ENCODE results near the gene NEURL1.

Gene NEURL1

DNA sequence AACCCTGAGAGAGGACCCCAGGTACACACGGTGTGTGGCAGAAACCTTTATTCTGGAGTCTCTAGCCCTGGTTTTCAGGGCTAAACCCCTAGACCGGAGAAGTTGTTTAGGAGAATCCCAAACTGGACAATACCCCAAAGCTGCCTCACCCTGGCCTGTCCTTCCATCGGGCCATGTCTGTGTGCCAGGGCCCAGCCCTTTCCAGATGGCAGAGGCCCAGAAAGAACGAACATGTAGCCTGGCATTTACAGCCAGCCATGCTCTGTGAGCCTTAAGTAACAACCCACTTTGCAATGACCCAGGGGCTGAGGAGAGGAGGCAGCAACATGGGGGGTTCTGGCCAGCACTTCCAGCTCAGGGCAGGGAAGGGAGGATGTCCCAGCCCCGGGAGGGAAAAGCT lies 142.1 kb downstream of the NEURL1 start:
- TF ChIP-seq EZH2phosphoT487 (IDR thresholded peaks at IDR 0.05; ENCODE audit: borderline replicate concordance): no peak
- TF ChIP-seq, protein P1, sequence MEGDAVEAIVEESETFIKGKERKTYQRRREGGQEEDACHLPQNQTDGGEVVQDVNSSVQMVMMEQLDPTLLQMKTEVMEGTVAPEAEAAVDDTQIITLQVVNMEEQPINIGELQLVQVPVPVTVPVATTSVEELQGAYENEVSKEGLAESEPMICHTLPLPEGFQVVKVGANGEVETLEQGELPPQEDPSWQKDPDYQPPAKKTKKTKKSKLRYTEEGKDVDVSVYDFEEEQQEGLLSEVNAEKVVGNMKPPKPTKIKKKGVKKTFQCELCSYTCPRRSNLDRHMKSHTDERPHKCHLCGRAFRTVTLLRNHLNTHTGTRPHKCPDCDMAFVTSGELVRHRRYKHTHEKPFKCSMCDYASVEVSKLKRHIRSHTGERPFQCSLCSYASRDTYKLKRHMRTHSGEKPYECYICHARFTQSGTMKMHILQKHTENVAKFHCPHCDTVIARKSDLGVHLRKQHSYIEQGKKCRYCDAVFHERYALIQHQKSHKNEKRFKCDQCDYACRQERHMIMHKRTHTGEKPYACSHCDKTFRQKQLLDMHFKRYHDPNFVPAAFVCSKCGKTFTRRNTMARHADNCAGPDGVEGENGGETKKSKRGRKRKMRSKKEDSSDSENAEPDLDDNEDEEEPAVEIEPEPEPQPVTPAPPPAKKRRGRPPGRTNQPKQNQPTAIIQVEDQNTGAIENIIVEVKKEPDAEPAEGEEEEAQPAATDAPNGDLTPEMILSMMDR (conservative IDR thresholded peaks at IDR 0.05; ENCODE audit: low read length): no peak
- H3K4me2 ChIP-seq (ENCODE audit: low read depth, low read length, poor library complexity, severe bottlenecking): no peak overlapping the region
- no peak overlapping the region for H3K9ac ChIP-seq (ENCODE audit: low read depth, low read length, poor library complexity, severe bottlenecking)
- no peak overlapping the region for H2AFZ ChIP-seq (ENCODE audit: low read length)
- no peaks in the 10 kb centered on the region for H3K9me3 ChIP-seq (ENCODE audit: insufficient read depth, low read depth, low read length)
- H3K9me2 ChIP-seq (replicated peaks; ENCODE audit: low read depth, low read length): no peaks in the 10 kb centered on the region
- H3K4me3 ChIP-seq (ENCODE audit: low read length, poor library complexity, severe bottlenecking): no peak overlapping the region
- H3K36me3 ChIP-seq (ENCODE audit: insufficient read depth, low read length): no peaks in the 10 kb centered on the region
- no peaks in the 10 kb centered on the region for H3F3A ChIP-seq (ENCODE audit: low read depth)
- no peaks in the 10 kb centered on the region for H3K4me1 ChIP-seq (ENCODE audit: insufficient read depth, low read length, poor library complexity, severe bottlenecking)
- H3K79me2 ChIP-seq (ENCODE audit: insufficient read depth, low read length): no peaks in the 10 kb centered on the region
- H3K27me3 ChIP-seq (ENCODE audit: insufficient read depth, low read length, poor library complexity, severe bottlenecking): no peaks in the 10 kb centered on the region
- no peaks in the 10 kb centered on the region for H4K20me1 ChIP-seq (ENCODE audit: insufficient read depth, low read length, poor library complexity, severe bottlenecking)

DNA sequence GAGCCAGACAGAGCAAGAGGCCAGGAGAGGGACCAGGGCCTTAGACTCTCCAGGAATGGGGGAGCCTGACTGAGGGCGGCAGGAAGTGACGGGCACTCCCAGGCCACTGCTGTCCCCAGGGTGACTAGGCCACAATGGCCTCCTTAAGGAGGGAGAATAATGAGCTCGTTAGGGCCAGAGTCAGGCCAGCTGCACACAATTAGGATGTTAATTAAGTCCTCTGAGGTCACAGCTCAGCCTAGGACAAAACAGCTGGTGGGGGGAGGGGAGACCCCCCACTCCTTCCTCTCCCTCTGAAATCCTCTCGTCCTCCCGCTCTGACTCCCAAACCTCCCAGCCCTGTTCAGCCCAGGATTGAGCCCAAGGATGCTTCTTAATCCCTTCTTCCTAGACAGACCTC lies 143.0 kb downstream of the NEURL1 start:
- no peaks in the 10 kb centered on the region for H3K36me3 ChIP-seq (ENCODE audit: insufficient read depth, low read length)
- H3K4me3 ChIP-seq (ENCODE audit: low read length, poor library complexity, severe bottlenecking): no peak overlapping the region
- H3K27me3 ChIP-seq (ENCODE audit: insufficient read depth, low read length, poor library complexity, severe bottlenecking): no peaks in the 10 kb centered on the region
- H3K4me1 ChIP-seq (ENCODE audit: insufficient read depth, low read length, poor library complexity, severe bottlenecking): no peaks in the 10 kb centered on the region
- no peaks in the 10 kb centered on the region for H3K9me2 ChIP-seq (replicated peaks; ENCODE audit: low read depth, low read length)
- TF ChIP-seq EZH2phosphoT487 (IDR thresholded peaks at IDR 0.05; ENCODE audit: borderline replicate concordance): no peak
- TF ChIP-seq, protein P1 (conservative IDR thresholded peaks at IDR 0.05; ENCODE audit: low read length): no peak
- no peaks in the 10 kb centered on the region for H3K79me2 ChIP-seq (ENCODE audit: insufficient read depth, low read length)
- H3K4me2 ChIP-seq (ENCODE audit: low read depth, low read length, poor library complexity, severe bottlenecking): no peak overlapping the region
- no peak overlapping the region for H3K9ac ChIP-seq (ENCODE audit: low read depth, low read length, poor library complexity, severe bottlenecking)
- H4K20me1 ChIP-seq (ENCODE audit: insufficient read depth, low read length, poor library complexity, severe bottlenecking): no peaks in the 10 kb centered on the region
- no peaks in the 10 kb centered on the region for H3F3A ChIP-seq (ENCODE audit: low read depth)
- H2AFZ ChIP-seq (ENCODE audit: low read length): no peak overlapping the region
- no peaks in the 10 kb centered on the region for H3K9me3 ChIP-seq (ENCODE audit: insufficient read depth, low read depth, low read length)

DNA sequence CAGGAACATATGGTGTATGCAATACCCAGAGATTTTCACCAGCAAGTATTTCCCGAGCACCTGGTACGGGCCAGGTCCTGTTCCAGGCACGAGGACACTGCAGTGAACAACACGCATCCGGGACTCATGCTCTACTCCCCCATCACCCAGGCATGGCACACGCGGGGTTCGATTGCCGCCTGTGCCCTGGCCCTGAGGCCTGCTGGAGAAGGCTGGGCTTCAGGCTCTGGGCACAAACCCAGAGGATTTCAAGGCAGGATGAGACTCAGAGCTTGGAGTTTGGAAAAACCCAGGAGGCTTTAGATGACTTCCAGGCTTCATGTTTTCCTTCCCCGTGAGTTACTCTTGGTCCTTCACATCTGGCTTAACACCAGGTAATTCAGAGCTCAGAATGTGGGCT lies 143.5 kb downstream of the NEURL1 start:
- no peaks in the 10 kb centered on the region for H3K9me3 ChIP-seq (ENCODE audit: insufficient read depth, low read depth, low read length)
- H3K9ac ChIP-seq (ENCODE audit: low read depth, low read length, poor library complexity, severe bottlenecking): no peak overlapping the region
- H3K4me3 ChIP-seq (ENCODE audit: low read length, poor library complexity, severe bottlenecking): no peak overlapping the region
- H3K27me3 ChIP-seq (ENCODE audit: insufficient read depth, low read length, poor library complexity, severe bottlenecking): no peaks in the 10 kb centered on the region
- H2AFZ ChIP-seq (ENCODE audit: low read length): no peak overlapping the region
- H3K4me2 ChIP-seq (ENCODE audit: low read depth, low read length, poor library complexity, severe bottlenecking): no peak overlapping the region
- H3F3A ChIP-seq (ENCODE audit: low read depth): no peaks in the 10 kb centered on the region
- no peaks in the 10 kb centered on the region for H3K79me2 ChIP-seq (ENCODE audit: insufficient read depth, low read length)
- TF ChIP-seq EZH2phosphoT487 (IDR thresholded peaks at IDR 0.05; ENCODE audit: borderline replicate concordance): no peak
- TF ChIP-seq, protein P1 (conservative IDR thresholded peaks at IDR 0.05; ENCODE audit: low read length): no peak
- no peaks in the 10 kb centered on the region for H3K9me2 ChIP-seq (replicated peaks; ENCODE audit: low read depth, low read length)
- H3K36me3 ChIP-seq (ENCODE audit: insufficient read depth, low read length): no peaks in the 10 kb centered on the region
- H4K20me1 ChIP-seq (ENCODE audit: insufficient read depth, low read length, poor library complexity, severe bottlenecking): no peaks in the 10 kb centered on the region
- H3K4me1 ChIP-seq (ENCODE audit: insufficient read depth, low read length, poor library complexity, severe bottlenecking): no peaks in the 10 kb centered on the region
